Activated T-cell treated with anti-CD3 and anti-CD28 coated beads, Interleukin-2, amount 50 U/mL, for 48 hours (primary cell): ENCODE results near the gene STPG2.
"Not testable (repeated sequence)": the region's sequence is repeated elsewhere in the genome, so short reads cannot be mapped to it uniquely, and the experiment has no call there.

Experiments used
- DNase-seq, 2 experiments: peaks; one replicate each; pipeline ENCODE4 v3.0.0-alpha.2; 2020

The STPG2 gene

GRCh38 chr4:97942137-97942536 lies 201.1 kb downstream of the STPG2 start:
- DNase-seq = no peak

- DNase-seq = no peak
Measured at GRCh38 chr4:97938141-97938540, 205.1 kb downstream of the STPG2 start.

DNA sequence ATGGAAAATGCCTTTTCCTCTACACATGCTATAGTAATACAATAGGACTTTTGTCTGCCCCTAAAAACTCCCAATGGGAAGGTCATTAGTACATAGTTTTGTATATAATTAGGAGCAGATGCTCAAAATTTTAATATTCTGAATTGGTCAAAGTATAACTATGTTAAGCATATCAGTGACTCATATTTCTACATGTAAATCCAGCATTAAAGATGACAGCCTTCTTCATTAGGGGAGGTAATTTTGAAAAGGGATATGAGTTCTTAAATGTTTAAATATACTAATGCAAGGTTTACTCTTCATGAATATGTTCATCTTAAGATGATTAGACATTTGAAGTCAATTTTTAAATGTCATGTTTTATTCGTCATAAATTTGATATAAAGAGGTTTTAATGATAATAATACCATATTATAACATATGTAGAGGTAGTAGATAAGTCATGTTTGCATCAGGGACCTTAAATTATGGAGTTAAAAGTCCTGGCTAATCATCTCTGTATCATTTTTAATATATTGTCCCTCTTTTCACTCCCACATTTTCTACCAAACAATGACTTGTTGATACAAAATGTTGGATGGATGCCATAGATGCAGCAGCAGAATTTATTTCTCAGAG lies 218.8 kb downstream of the STPG2 start:
- DNase-seq = no peak

GRCh38 chr4:97923096-97923495 lies 220.2 kb downstream of the STPG2 start:
- DNase-seq = no peak

- no peak for DNase-seq
Measured at GRCh38 chr4:97917115-97917514, 226.2 kb downstream of the STPG2 start.

- DNase-seq = no peak
Measured at GRCh38 chr4:97912156-97912555, 231.1 kb downstream of the STPG2 start.

DNA sequence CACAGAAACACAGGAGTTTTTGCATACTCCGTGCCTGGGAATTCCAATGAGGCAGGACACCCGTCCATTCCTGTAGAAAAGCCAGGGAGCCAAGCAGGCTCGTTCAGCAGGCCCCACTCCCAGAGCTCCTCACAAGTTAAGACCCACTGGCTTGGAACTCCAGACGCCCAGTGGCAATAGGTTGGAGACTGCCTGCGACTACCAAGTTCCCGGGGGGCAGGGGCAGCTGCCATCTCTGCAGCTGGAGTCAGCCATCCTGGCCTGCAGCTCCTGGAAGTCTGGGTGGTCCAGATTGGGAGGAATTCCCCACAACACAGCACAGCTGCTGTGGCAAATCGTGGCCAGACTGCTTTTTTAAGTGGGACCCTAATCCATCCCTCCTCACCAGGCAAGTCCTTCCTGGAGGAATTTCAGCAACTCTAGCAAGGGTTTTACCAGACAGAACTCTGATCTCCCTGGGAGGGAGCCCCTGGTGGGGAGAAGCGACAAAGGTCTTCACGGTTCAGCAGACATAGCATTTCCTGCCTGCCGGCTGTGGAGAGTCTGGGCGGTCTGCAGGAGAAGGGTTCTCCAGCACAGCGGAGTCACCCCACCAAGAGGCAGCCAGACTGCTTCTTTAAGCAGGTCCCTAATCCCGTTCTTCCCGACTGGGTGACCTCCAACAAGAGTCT lies 231.9 kb downstream of the STPG2 start:
- no peak for DNase-seq

DNA sequence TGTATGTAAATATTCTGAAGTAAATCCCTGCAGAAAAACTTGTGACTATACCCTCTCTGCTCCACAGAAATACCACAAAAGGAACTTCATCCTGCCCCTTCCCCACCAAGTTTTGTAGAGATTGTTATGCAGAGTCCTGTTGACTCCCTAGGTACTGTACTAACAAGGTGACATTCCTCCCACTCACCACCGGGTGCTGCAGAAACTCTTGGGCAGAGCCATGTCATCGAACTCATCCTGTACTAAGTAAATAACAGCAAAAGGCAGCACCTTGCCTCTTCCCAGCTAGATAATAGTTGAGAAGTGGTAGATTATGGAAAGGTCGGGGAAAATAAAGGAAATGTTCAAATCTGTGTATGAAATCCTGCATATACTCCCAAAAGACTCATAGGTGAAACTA lies 233.3 kb downstream of the STPG2 start:
- no peak for DNase-seq

DNA sequence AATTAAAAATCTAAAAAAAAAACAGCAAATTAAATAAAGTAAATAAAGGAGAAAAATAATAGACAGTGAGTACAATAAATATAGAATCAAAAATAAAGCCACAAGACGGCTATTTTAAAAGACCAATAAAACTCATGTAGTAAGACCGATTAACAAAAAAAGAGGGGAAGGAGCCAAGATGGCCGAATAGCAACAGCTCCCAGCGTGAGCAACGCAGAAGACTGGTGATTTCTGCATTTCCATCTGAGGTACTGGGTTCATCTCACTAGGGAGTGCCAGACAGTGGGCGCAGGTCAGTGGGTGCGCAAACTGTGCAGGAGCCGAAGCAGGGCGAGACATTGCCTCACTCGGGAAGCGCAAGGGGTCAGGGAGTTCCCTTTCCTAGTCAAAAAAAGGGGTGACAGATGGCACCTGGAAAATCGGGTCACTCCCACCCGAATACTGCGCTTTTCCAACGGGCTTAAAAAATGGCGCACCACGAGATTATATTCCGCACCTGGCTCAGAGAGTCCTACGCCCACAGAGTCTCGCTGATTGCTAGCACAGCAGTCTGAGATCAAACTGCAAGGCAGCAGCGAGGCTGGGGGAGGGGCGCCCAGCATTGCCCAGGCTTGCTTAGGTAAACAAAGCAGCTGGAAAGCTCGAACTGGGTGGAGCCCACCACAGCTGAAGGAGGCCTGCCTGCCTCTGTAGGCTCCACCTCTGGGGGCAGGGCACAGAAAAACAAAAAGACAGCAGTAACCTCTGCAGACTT lies 239.7 kb downstream of the STPG2 start:
- not testable (repeated sequence) for DNase-seq

GRCh38 chr4:97900229-97900628 lies 243.0 kb downstream of the STPG2 start:
- DNase-seq = no peak

DNA sequence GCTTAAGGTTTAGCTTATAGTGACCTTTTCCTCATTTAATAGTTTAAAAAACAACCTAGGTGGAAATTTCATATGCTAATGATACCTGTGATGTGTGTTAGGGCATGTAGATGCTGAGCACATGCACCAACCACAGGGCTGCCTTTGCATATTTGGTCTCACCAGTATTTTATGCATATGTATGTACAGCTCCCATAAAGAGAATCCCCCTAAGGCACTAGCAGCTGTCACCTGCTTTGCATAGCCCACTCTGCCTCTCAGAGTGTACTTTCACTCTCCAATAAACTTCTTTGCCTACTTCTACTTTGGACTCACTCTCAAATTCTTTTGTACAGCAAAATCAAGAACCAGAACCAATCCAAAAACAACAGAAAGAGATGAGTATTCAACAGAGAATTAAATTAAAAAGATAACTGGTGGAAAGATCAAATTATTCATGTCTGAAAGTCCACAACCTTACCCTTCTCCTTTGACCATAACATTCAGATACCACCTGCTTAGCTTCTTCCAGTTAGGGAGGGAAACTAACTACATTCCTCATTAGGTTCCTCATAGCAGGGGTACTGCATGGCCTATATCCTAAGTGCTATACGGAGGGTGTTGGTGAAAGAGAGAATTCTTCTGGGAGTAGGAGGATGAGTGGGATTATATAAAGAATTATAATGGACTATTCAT lies 250.5 kb downstream of the STPG2 start:
- DNase-seq = no peak

- DNase-seq = no peak
Measured at GRCh38 chr4:97879942-97880341, 263.3 kb downstream of the STPG2 start.

DNA sequence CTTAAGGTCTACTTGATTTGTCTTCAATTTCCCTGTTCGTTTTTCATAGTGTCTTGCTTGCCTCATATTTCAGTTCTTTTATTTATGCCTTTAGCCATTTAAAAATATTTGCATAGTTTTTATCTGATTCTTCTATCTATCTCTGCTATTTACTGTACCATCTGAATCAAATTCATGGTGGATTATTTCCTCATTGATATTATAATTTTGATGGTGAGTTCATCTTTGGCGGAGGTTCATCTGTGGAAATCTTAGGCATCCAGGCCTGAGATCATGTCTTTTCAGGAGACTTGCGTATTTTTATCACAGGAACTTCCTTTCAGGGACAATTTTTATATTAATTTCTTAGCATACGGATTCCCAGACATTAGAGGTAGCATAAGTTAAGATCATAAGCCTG lies 275.2 kb downstream of the STPG2 start:
- DNase-seq = no peak

DNA sequence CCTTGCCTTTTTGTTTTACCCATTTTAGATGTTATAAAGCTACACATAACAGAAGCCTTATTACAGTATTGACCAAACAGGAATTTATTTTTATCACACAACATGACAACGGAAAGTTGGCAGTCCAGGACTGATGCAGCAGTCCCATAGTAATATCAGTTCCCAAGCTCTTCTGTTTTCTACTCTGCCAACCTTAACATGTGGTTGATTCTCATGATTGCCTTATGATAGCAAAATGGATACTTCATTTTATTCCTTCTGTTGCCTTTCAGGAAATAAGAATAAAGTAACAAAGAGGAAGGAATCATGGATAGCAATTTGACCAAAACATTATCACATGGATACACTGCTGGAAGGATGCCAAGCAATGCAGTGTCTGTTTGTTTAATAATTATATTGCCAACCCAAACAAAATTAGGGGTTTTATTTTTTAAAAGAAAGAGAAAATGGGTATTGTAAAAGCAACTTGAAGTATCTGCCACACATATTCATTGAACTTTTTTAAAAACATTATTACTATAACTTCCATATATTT lies 275.7 kb downstream of the STPG2 start:
- DNase-seq = no peak

DNA sequence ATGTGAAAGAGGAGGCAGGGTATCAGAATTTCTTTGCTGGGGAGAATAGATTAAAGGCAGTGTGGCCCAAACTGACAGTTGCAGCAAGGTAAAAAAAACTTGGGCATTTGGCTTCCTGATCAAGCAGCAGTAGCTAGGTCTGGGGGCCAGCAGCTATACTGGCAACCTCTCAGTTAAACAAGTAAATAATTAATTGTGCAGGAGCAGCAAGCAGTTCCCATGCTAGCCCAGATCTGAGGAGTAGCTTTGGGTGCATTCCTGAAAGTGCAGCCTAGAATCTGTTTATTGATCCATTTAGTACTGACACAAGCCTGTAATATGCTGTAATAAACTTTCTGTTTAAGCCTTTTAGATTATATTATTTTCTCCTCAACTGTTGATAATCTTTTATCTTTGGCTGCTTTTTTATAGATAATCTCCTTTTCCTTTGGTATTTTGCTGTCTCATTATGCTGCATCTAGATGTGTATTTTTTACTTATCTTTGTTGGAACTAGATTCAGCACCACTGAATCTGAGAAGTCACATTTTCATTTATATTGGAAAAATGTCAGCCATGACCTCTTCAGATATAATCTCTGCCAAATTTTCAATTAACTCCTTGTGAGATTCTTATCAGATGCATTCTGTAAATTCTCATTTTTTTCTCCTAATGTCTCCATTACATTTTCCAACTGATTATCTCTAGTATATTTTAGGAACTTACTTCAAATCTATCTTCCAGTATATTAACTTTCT lies 276.3 kb downstream of the STPG2 start:
- DNase-seq = no peak

DNA sequence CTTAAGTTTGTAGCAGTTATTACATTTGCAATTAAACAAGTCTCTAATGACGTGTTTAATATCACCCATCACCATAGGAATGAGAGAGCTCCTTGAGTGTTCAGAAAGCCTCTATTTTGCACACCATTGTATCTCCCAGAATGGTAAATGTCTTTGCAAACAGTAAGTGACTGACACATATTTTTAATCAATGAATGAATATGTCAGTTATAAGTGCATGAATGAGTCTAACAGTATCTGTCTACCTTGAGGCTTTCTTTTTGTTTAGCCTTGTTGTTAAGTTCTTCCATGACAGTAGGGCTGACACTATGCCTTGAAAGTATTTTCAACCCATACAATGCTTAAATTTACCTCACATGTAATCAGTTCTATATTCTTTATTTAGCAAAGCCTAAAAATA lies 292.2 kb downstream of the STPG2 start:
- no peak for DNase-seq

GRCh38 chr4:97845758-97846157 lies 297.5 kb downstream of the STPG2 start:
- no peak for DNase-seq

DNA sequence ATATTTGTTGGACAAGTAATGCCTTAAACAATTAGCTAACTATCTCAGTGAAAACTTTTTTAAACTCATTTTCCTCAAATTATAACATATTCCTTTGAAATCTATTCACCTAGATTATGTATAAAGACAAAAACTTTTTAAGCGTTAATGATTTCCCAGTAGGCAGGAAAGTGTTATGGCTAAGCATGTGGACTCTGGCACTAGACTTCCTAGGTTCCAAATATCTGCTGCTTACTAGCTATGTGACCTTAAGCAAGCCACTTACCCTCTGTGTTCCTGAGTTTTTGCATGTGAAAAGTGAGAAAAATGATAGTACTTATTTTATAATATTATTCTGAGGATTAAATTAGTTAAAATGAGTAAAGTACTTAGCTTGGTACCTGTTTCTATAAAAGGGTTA lies 301.8 kb downstream of the STPG2 start:
- no peak for DNase-seq

GRCh38 chr4:97836662-97837061 lies 306.6 kb downstream of the STPG2 start:
- DNase-seq = no peak

DNA sequence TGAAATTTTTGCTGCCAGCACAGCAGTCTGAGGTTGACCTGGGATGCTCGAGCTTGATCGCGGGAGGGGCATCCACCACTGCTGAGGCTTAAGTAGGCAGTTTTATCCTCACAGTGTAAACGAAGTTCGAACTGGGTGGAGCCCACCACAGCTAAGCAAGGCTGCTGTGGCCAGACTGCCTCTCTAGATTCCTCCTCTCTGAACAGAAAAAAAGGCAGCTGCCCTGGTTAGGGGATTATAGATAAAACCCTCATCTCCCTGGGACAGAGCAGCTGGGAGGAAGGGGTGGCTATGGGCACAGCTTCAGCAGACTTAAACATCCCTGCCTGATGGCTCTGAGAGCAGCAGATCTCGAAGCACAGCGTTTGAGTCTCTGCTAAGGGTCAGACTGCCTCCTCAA lies 314.6 kb downstream of the STPG2 start:
- DNase-seq = no peak

DNA sequence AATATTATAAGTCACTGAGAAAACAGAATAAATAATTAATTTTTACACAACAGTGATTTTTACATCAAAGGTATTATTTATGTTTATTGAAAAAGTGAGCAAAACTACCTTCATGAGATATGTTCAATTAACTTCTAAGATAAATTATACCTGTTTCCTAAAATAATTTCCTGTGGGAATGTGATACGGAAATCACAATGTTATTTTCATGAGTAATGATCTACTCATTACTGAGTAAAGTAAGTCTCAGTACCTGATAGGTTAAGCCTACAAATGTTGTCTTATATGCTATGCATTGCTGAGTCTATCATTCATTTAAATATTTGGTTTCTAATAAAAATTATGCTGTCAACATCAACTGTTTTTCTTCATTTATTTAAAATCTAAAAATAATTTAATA lies 324.0 kb downstream of the STPG2 start:
- DNase-seq = no peak

- no peak for DNase-seq
Measured at GRCh38 chr4:97812768-97813167, 330.5 kb downstream of the STPG2 start.
